IMR-90 (cell line): ENCODE measurements around the gene FEZF2. TPM values are rescaled to one million over a fixed set of nuclear protein-coding genes. Genes with fewer than 3 reads are reported as not detected.

Experiments
- ATAC-seq: fragments of 200-7000 bp; cut with Tn5 transposase; 2 replicates; pipeline ENCODE4 v1.9.1; 2020; ENCODE audit warnings: low read depth, mild to moderate bottlenecking, moderate library complexity
- BruUV-seq: library from RNA; stranded (reverse); fragments of 400-500 nt; replicated peaks from 2 replicates; lab custom pipeline; 2021; lab: Mats Ljungman, UMichigan
- CTCF ChIA-PET: fragments of 300-600 bp; formaldehyde crosslinking; extraction: SDS; loops from one replicate; lab custom pipeline; 2021; ENCODE audit warnings: antibody characterized with exemption; lab: Yijun Ruan, JAX
- POLR2A ChIA-PET: fragments of 300-600 bp; sonication (Branson Sonifier 250); formaldehyde crosslinking; loops from one replicate; lab custom pipeline; 2022; ENCODE audit warnings: antibody characterized with exemption; ENCODE audit not compliant: unreplicated experiment; lab: Charles Lee
- DNase-seq: peaks from one replicate; pipeline ENCODE4 v3.0.0; 2013
- H2AFZ ChIP-seq: replicated peaks from 2 replicates; pipeline ENCODE3; 2013; ENCODE audit warnings: low read length, mild to moderate bottlenecking; ENCODE audit not compliant: poor library complexity
- H2AK5ac ChIP-seq: 2 replicates; pipeline ENCODE4 v1.6.1; 2013; ENCODE audit warnings: low read depth, low read length, inconsistent platforms
- H2AK9ac ChIP-seq: replicated peaks from 2 replicates; pipeline ENCODE3; 2013; ENCODE audit warnings: mild to moderate bottlenecking, low read depth, low read length, moderate library complexity; ENCODE audit not compliant: poor library complexity
- H2BK120ac ChIP-seq: 2 replicates; pipeline ENCODE4 v1.6.1; 2013; ENCODE audit warnings: low read depth, low read length, inconsistent platforms
- H2BK15ac ChIP-seq: 3 replicates; pipeline ENCODE4 v1.6.1; 2013; ENCODE audit warnings: low read depth, low read length, inconsistent platforms
- H2BK20ac ChIP-seq: 2 replicates; pipeline ENCODE4 v1.6.1; 2013; ENCODE audit warnings: low read depth, mild to moderate bottlenecking, inconsistent platforms, low read length, moderate library complexity
- H2BK5ac ChIP-seq: 2 replicates; pipeline ENCODE4 v1.6.1; 2013; ENCODE audit warnings: mild to moderate bottlenecking, low read depth, low read length, inconsistent platforms; ENCODE audit not compliant: poor library complexity, severe bottlenecking
- H3K14ac ChIP-seq: replicated peaks from 2 replicates; pipeline ENCODE4 v1.6.1; 2013; ENCODE audit warnings: low read depth, low read length, inconsistent platforms
- H3K18ac ChIP-seq: 2 replicates; pipeline ENCODE4 v1.6.1; 2013; ENCODE audit warnings: low read depth, low read length, control low read depth
- H3K23ac ChIP-seq: 2 replicates; pipeline ENCODE4 v1.6.1; 2013; ENCODE audit warnings: low read depth, low read length, inconsistent platforms
- H3K27ac ChIP-seq: 2 replicates; pipeline ENCODE4 v1.5.1; 2013; ENCODE audit warnings: mild to moderate bottlenecking, control low read depth, low read length; ENCODE audit not compliant: insufficient read depth
- H3K27me3 ChIP-seq: 2 replicates; pipeline ENCODE4 v1.6.1; 2013; ENCODE audit warnings: low read length; ENCODE audit not compliant: control insufficient read depth, insufficient read depth
- H3K36me3 ChIP-seq: 2 replicates; pipeline ENCODE4 v1.6.1; 2013; ENCODE audit warnings: low read length, mixed read lengths; ENCODE audit not compliant: control insufficient read depth, insufficient read depth
- H3K4ac ChIP-seq: 2 replicates; pipeline ENCODE4 v1.6.1; 2013; ENCODE audit warnings: low read depth, low read length, inconsistent platforms
- H3K4me1 ChIP-seq: 2 replicates; pipeline ENCODE4 v1.6.1; 2013; ENCODE audit warnings: low read length, mixed read lengths; ENCODE audit not compliant: control insufficient read depth, insufficient read depth
- H3K4me2 ChIP-seq: 2 replicates; pipeline ENCODE4 v1.6.1; 2013; ENCODE audit warnings: low read depth, mild to moderate bottlenecking, control low read depth, low read length, moderate library complexity
- H3K4me3 ChIP-seq: 2 replicates; pipeline ENCODE4 v1.5.1; 2013; ENCODE audit warnings: low read depth, mild to moderate bottlenecking, control low read depth, low read length, moderate library complexity; ENCODE audit not compliant: insufficient read depth
- H3K56ac ChIP-seq: 2 replicates; pipeline ENCODE4 v1.6.1; 2013; ENCODE audit warnings: low read length, inconsistent platforms; ENCODE audit not compliant: insufficient read depth; ENCODE audit errors: extremely low read depth
- H3K79me1 ChIP-seq, 2 experiments: 2 replicates each; pipeline ENCODE4 v1.6.1; 2013; ENCODE audit warnings: low read length in 2 of 2, inconsistent platforms in 1 of 2, low read depth in 1 of 2
- H3K9ac ChIP-seq: 2 replicates; pipeline ENCODE4 v1.6.1; 2013; ENCODE audit warnings: low read depth, low read length, control low read depth
- H3K9me1 ChIP-seq: 2 replicates; pipeline ENCODE4 v1.6.1; 2013; ENCODE audit warnings: low read length, inconsistent platforms; ENCODE audit not compliant: insufficient read depth
- H3K9me3 ChIP-seq: 2 replicates; pipeline ENCODE4 v1.6.1; 2013; ENCODE audit warnings: low read length; ENCODE audit not compliant: control insufficient read depth, insufficient read depth
- H4K20me1 ChIP-seq: 2 replicates; pipeline ENCODE4 v1.6.1; 2013; ENCODE audit warnings: low read length, inconsistent platforms; ENCODE audit not compliant: insufficient read depth
- H4K5ac ChIP-seq: 2 replicates; pipeline ENCODE4 v1.6.1; 2013; ENCODE audit warnings: mild to moderate bottlenecking, low read depth, low read length, control low read depth
- H4K8ac ChIP-seq, 2 experiments: 2 replicates each; pipeline ENCODE4 v1.6.1; 2013; ENCODE audit warnings: low read depth in 2 of 2, low read length in 2 of 2, control low read depth in 1 of 2, inconsistent platforms in 1 of 2
- H4K91ac ChIP-seq: 2 replicates; pipeline ENCODE4 v1.6.1; 2013; ENCODE audit warnings: low read depth, low read length, inconsistent platforms; ENCODE audit not compliant: insufficient read depth
- BHLHE40 ChIP-seq: fragments of 150-350 bp; IDR thresholded peaks from 2 replicates; pipeline ENCODE4 v1.6.1; 2016; ENCODE audit warnings: mild to moderate bottlenecking, low read depth, low read length
- CEBPB ChIP-seq: IDR thresholded peaks from 2 replicates; pipeline ENCODE4 v1.6.1; 2012; ENCODE audit warnings: low read depth, low read length, improper control_type of control experiment
- FOS ChIP-seq: fragments of 150-350 bp; IDR thresholded peaks from 2 replicates; pipeline ENCODE4 v1.6.1; 2016; ENCODE audit warnings: low read depth, low read length
- MAFK ChIP-seq: IDR thresholded peaks from 2 replicates; pipeline ENCODE4 v1.6.1; 2012; ENCODE audit warnings: low read depth, low read length, improper control_type of control experiment
- MAZ ChIP-seq: IDR thresholded peaks from 2 replicates; pipeline ENCODE4 v1.6.1; 2012; ENCODE audit warnings: low read depth, mild to moderate bottlenecking, low read length, improper control_type of control experiment, moderate library complexity, borderline replicate concordance
- MXI1 ChIP-seq: IDR thresholded peaks from 2 replicates; pipeline ENCODE4 v1.6.1; 2012; ENCODE audit warnings: low read depth, mild to moderate bottlenecking, low read length, moderate library complexity, borderline replicate concordance
- NFE2L2 ChIP-seq: fragments of 150-350 bp; IDR thresholded peaks from 2 replicates; pipeline ENCODE4 v1.6.1; 2016; ENCODE audit warnings: low read depth, mild to moderate bottlenecking, low read length
- POLR2A ChIP-seq: IDR thresholded peaks from 2 replicates; pipeline ENCODE4 v1.6.1; 2012; ENCODE audit warnings: mild to moderate bottlenecking, low read depth, low read length
- RAD21 ChIP-seq: IDR thresholded peaks from 2 replicates; pipeline ENCODE4 v1.6.1; 2012; ENCODE audit warnings: low read length, improper control_type of control experiment
- SMC3 ChIP-seq: fragments of 150-350 bp; IDR thresholded peaks from 2 replicates; pipeline ENCODE4 v1.6.1; 2016; ENCODE audit warnings: low read depth, mild to moderate bottlenecking, antibody characterized with exemption, low read length, moderate library complexity
- WGBS, 2 experiments: methylation state at CpG; one replicate each; pipeline versions ENCODE4 v1.1.5 to v1.1.7; 2013; ENCODE audit warnings: missing lambda C conversion rate in 2 of 2; ENCODE audit not compliant: insufficient read length in 1 of 2; ENCODE audit errors: extremely low coverage in 2 of 2; 5-methylcytosine and 5-hydroxymethylcytosine counted together
- dilution Hi-C: fragments of 300-500 bp; cut with HindIII; formaldehyde crosslinking; loops from one replicate; pipeline ENCODE4 v1.14.3; 2018; ENCODE audit warnings: low sequenced_read_pairs; ENCODE audit not compliant: unreplicated experiment
- in situ Hi-C: fragments of 300-500 bp; cut with MboI; formaldehyde crosslinking; loops from 3 replicates; pipeline ENCODE4 v1.14.3; 2019; ENCODE audit warnings: low sequenced_read_pairs, inconsistent platforms, mixed read lengths
- intact Hi-C: fragments of 100-400 bp; cut with micrococcal nuclease; formaldehyde crosslinking; loops from 2 replicates; pipeline ENCODE4 v1.10.0; 2022
- polyA plus RNA-seq, 3 experiments: library from polyadenylated mRNA; depleted of rRNA; stranded (reverse); fragments of >200 nt; gene quantifications; 2 replicates each; pipeline ENCODE4 v1.2.3, GENCODE V29; 2012; ENCODE audit warnings: low replicate concordance in 1 of 3
- total RNA-seq: library from RNA; depleted of rRNA; stranded (reverse); fragments of >200 nt; gene quantifications from 2 replicates; pipeline ENCODE4 v1.2.3, GENCODE V29; 2012

FEZF2 gene
- total and polyA plus RNA-seq, 2 of the 4 experiments (the other 2 are of a cell fraction), result not detected

DNA sequence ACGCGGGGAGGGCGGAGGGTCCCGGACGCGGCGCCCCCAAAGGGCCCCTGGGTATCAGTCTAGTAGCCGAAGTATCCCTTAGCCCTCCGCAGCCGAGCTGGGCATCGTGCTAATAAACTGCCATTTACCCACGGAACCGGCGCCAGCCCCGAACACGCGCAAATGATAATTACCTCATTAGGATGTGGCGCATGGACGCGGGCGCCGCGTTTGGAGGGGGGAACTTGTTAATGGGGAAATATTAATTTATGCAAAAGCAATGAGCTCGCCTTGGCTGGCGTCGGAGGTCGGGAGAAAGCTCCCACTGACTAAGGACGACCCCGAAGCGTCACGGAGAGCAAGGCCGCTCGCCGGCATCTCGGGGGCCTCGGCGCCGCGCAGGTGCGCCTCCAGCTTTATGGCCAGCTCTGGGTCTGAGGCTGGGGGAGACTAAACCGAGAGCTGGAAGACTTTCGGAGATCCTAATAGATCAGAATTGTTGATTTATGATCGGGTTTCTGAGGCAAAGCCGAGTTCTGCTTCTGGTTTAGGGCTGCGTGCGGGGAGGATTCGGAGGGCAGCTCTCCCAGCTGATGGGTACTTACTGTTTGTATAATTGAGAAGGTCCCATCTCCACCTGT, 474 bp upstream of the FEZF2 start (continued):
- TF ChIP-seq SMC3, result no peak
- no peak for TF ChIP-seq CEBPB
- no peak for TF ChIP-seq RAD21
- TF ChIP-seq NFE2L2, result no peak
- no peak for TF ChIP-seq MAFK

DNA sequence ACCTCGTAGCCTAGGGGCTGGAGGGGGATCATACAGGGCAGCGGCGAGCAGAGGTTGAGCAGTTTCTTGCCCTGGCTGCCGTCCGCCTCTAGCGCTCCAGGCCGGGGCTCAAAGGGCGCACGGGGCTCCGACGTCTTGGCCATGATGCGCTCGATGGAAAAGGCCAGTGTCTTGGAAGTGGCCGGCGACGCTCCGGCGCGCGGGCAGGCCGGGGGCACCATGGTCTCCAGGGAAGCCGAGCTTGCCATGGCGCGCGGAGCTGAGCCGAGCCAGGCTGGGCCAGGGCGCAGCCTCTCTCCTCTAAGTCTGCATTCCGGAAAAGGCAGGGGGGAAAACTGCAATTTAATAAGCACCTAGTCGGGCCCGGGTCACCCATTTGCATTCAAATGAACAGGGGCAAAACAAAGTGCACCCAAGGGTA, 719 bp downstream of the FEZF2 start:
- H4K91ac ChIP-seq, result no peak overlapping the region
- no peak overlapping the region for H3K56ac ChIP-seq
- dilution Hi-C loops (no loop called here), in situ Hi-C loops (no loop called here), intact Hi-C loops (no loop called here)
- no peak overlapping the region for H2BK20ac ChIP-seq
- DNase-seq (no peak), ATAC-seq (no peak)
- H4K8ac ChIP-seq, result no peak overlapping the region
- ChIA-PET POLR2A (no interaction called here), CTCF (no interaction called here)
- no peak overlapping the region for H2AK5ac ChIP-seq
- H3K14ac ChIP-seq, result no peak overlapping the region
- H2BK15ac ChIP-seq, result no peak overlapping the region
- no peak for TF ChIP-seq MXI1
- TF ChIP-seq BHLHE40, result no peak
- TF ChIP-seq FOS, result no peak
- no peak for TF ChIP-seq CEBPB
- TF ChIP-seq POLR2A, result no peak
- TF ChIP-seq MAZ, result no peak
- TF ChIP-seq SMC3, result no peak
- TF ChIP-seq MAFK, result no peak
- 0% methylated on average over 3 of the region's 30 CpGs; no CpG with 5 or more reads in 1 of the 2 experiments for WGBS, 2 experiments
- no peaks in the 10 kb centered on the region for H3K9me1 ChIP-seq
- no peaks in the 10 kb centered on the region for H3K79me1 ChIP-seq
- no peak overlapping the region for H3K4ac ChIP-seq
- H3K4me2 ChIP-seq, result no peak overlapping the region
- H3K27me3 ChIP-seq, result peaks cover 95% of the 10 kb centered on the region
- BruUV-seq, result no TSS peak
- H4K20me1 ChIP-seq, result no peaks in the 10 kb centered on the region; the same call in 1 of the 2 replicates
- peaks cover 8% of the 10 kb centered on the region for H3K9me3 ChIP-seq
- no peak overlapping the region for H3K9ac ChIP-seq
- no peak overlapping the region for H3K27ac ChIP-seq
- no peak overlapping the region for H2BK5ac ChIP-seq
- H2AK9ac ChIP-seq, result no peak overlapping the region
- no peak overlapping the region for H2AFZ ChIP-seq
- no peak overlapping the region for H3K18ac ChIP-seq
- H3K36me3 ChIP-seq, result no peaks in the 10 kb centered on the region
- no peaks in the 10 kb centered on the region for H3K4me1 ChIP-seq
- H3K4me3 ChIP-seq, result no peak overlapping the region
- H4K5ac ChIP-seq, result no peak overlapping the region
- no peak overlapping the region for H3K23ac ChIP-seq
- no peak overlapping the region for H2BK120ac ChIP-seq
